WTC11 (cell line): Measurements from ENCODE around the gene SYCE3. TPM values are rescaled to one million over a fixed set of nuclear protein-coding genes. Genes with fewer than 3 reads are reported as not detected.

Source experiments
- ATAC-seq: fragments of 200-7000 bp; cut with Tn5 transposase; 2 replicates; pipeline ENCODE4 v1.10.0; 2021; ENCODE audit warnings: mild to moderate bottlenecking, moderate library complexity
- CTCF ChIA-PET: fragments of 300-600 bp; sonication (Branson Sonifier 250); formaldehyde crosslinking; loops from one replicate; lab custom pipeline; 2021; ENCODE audit warnings: antibody characterized with exemption; lab: Charles Lee
- POLR2A ChIA-PET: fragments of 350-600 bp; sonication (Branson Sonifier 250); formaldehyde crosslinking; loops from one replicate; lab custom pipeline; 2021; ENCODE audit warnings: antibody characterized with exemption; lab: Charles Lee
- DNase-seq: peaks from one replicate; pipeline ENCODE4 v3.0.0; 2021; ENCODE audit warnings: low spot score
- H3K27ac Mint-ChIP-seq: 2 replicates; pipeline ENCODE4 v1.8.0; 2021; ENCODE audit warnings: mixed read lengths
- H3K27me3 Mint-ChIP-seq: 2 replicates; pipeline ENCODE4 v1.8.0; 2021; ENCODE audit warnings: low read depth, mild to moderate bottlenecking, moderate library complexity, mixed read lengths
- H3K36me3 Mint-ChIP-seq: 2 replicates; pipeline ENCODE4 v1.8.0; 2021; ENCODE audit warnings: mixed read lengths
- H3K4me1 Mint-ChIP-seq: 2 replicates; pipeline ENCODE4 v1.8.0; 2022; ENCODE audit warnings: mixed read lengths
- H3K4me3 Mint-ChIP-seq: 2 replicates; pipeline ENCODE4 v1.8.0; 2021; ENCODE audit warnings: mild to moderate bottlenecking, moderate library complexity, mixed read lengths
- H3K9me3 Mint-ChIP-seq: 2 replicates; pipeline ENCODE4 v1.8.0; 2021; ENCODE audit warnings: mixed read lengths
- E2F5 ChIP-seq: sonication (generic); formaldehyde crosslinking; IDR thresholded peaks from 2 replicates; pipeline ENCODE4 v1.8.1; 2022; ENCODE audit warnings: mild to moderate bottlenecking, moderate library complexity, missing genetic modification reagents
- EMX1 ChIP-seq: fragments of 250-450 bp; sonication (Bioruptor Pico); IDR thresholded peaks from 2 replicates; pipeline ENCODE4 v1.8.0; 2021; ENCODE audit warnings: mild to moderate bottlenecking
- FOXJ3 ChIP-seq: sonication (generic); formaldehyde crosslinking; IDR thresholded peaks from 2 replicates; pipeline ENCODE4 v1.9.0; 2021; ENCODE audit warnings: missing genetic modification reagents, mild to moderate bottlenecking, borderline replicate concordance
- MAX ChIP-seq: sonication (generic); formaldehyde crosslinking; IDR thresholded peaks from 2 replicates; pipeline ENCODE4 v1.8.0; 2022; ENCODE audit warnings: mild to moderate bottlenecking, missing genetic modification reagents
- MLX ChIP-seq: sonication (generic); formaldehyde crosslinking; IDR thresholded peaks from 2 replicates; pipeline ENCODE4 v1.8.1; 2023; ENCODE audit warnings: mild to moderate bottlenecking, missing genetic modification reagents, moderate library complexity
- MYBL2 ChIP-seq: sonication (generic); formaldehyde crosslinking; IDR thresholded peaks from 2 replicates; pipeline ENCODE4 v1.8.1; 2023; ENCODE audit warnings: mild to moderate bottlenecking, moderate library complexity, missing genetic modification reagents
- NR1H2 ChIP-seq: sonication (generic); formaldehyde crosslinking; IDR thresholded peaks from 2 replicates; pipeline ENCODE4 v1.9.0; 2021; ENCODE audit warnings: mild to moderate bottlenecking, moderate library complexity, missing genetic modification reagents
- NR2C2 ChIP-seq: sonication (generic); formaldehyde crosslinking; IDR thresholded peaks from 2 replicates; pipeline ENCODE4 v1.8.0; 2022; ENCODE audit warnings: mild to moderate bottlenecking, missing genetic modification reagents
- PRDM15 ChIP-seq: sonication (generic); formaldehyde crosslinking; IDR thresholded peaks from 2 replicates; pipeline ENCODE4 v1.8.0; 2022; ENCODE audit warnings: missing genetic modification reagents
- STAT6 ChIP-seq: sonication (generic); formaldehyde crosslinking; conservative IDR thresholded peaks from 2 replicates; pipeline ENCODE4 v1.8.1; 2023; ENCODE audit warnings: mild to moderate bottlenecking, low read depth, missing genetic modification reagents, moderate library complexity
- TEAD1 ChIP-seq: sonication (generic); formaldehyde crosslinking; IDR thresholded peaks from 2 replicates; pipeline ENCODE4 v1.8.0; 2022; ENCODE audit warnings: mild to moderate bottlenecking, missing genetic modification reagents
- ZBTB43 ChIP-seq: sonication (generic); formaldehyde crosslinking; IDR thresholded peaks from 2 replicates; pipeline ENCODE4 v1.8.1; 2023; ENCODE audit warnings: mild to moderate bottlenecking, missing genetic modification reagents
- ZNF121 ChIP-seq: sonication (generic); formaldehyde crosslinking; IDR thresholded peaks from 2 replicates; pipeline ENCODE4 v1.8.0; 2023; ENCODE audit warnings: missing genetic modification reagents
- ZNF138 ChIP-seq: sonication (generic); formaldehyde crosslinking; conservative IDR thresholded peaks from 2 replicates; pipeline ENCODE4 v1.8.1; 2022; ENCODE audit warnings: mild to moderate bottlenecking, moderate library complexity, missing genetic modification reagents
- ZNF263 ChIP-seq: sonication (generic); formaldehyde crosslinking; IDR thresholded peaks from 2 replicates; pipeline ENCODE4 v1.8.1; 2022; ENCODE audit warnings: low read depth, mild to moderate bottlenecking, moderate library complexity, missing genetic modification reagents
- ZNF416 ChIP-seq: fragments of 250-450 bp; sonication (Bioruptor Pico); IDR thresholded peaks from 2 replicates; pipeline ENCODE4 v1.9.0; 2021; ENCODE audit warnings: mild to moderate bottlenecking, inconsistent platforms
- ZNF423 ChIP-seq: fragments of 250-450 bp; sonication (Bioruptor Pico); IDR thresholded peaks from 2 replicates; pipeline ENCODE4 v2.1.2; 2022; ENCODE audit warnings: mild to moderate bottlenecking, moderate library complexity
- total RNA-seq: library from RNA; stranded (reverse); gene quantifications from 3 replicates; pipeline ENCODE4 v1.2.3, GENCODE V29; 2021

The SYCE3 gene
- total RNA-seq, 1 experiment from 2014 or later = 0.46 TPM

GRCh38 chr22:50528682-50529415, 33.9 kb downstream of the SYCE3 start:
- no peaks in the 10 kb centered on the region for H3K9me3 Mint-ChIP-seq
- CTCF ChIA-PET = interaction anchor here (1.6 to 2.4 kb wide), 2 partner anchors 34 to 171 kb away, joined by 6 to 9 read pairs; partner anchors contain the start of gene SYCE3
- POLR2A ChIA-PET = interaction anchor here (0.5 kb wide), 1 partner anchor 32 kb away, joined by 4 read pairs; no protein-coding TSS in a partner anchor
- DNase-seq (no peak), ATAC-seq (no peak)
- no peaks in the 10 kb centered on the region for H3K36me3 Mint-ChIP-seq
- no peak for TF ChIP-seq ZNF263 (CRISPR knock-in tag)
- no peak for TF ChIP-seq ZNF423 (CRISPR knock-in tag)
- 0 out of 2 replicates have a peak, but pooled peaks have one; percentile 10 for TF ChIP-seq EMX1 (CRISPR knock-in tag)
- no peak for TF ChIP-seq ZNF416 (CRISPR knock-in tag)
- 0 out of 2 replicates have a peak, but pooled peaks have one; percentile 47 for TF ChIP-seq NR2C2 (CRISPR knock-in tag)
- TF ChIP-seq ZNF138 (CRISPR knock-in tag) = no peak
- TF ChIP-seq MAX (CRISPR knock-in tag) = 0 out of 2 replicates have a peak, but pooled peaks have one; percentile 37
- no peak for TF ChIP-seq STAT6
- no peak overlapping the region for H3K4me3 Mint-ChIP-seq
- H3K4me1 Mint-ChIP-seq = peaks cover 18% of the 10 kb centered on the region
- no peak overlapping the region for H3K27ac Mint-ChIP-seq
- H3K27me3 Mint-ChIP-seq = peaks cover 71% of the 10 kb centered on the region

- POLR2A ChIA-PET = interaction anchor here (0.5 to 0.7 kb wide), 3 partner anchors 8 to 44 kb away, joined by 3 to 6 read pairs (median 4); no protein-coding TSS in a partner anchor
- H3K27ac Mint-ChIP-seq = no peak overlapping the region
- H3K27me3 Mint-ChIP-seq = peaks cover 64% of the 10 kb centered on the region
- H3K9me3 Mint-ChIP-seq = no peaks in the 10 kb centered on the region
- TF ChIP-seq MYBL2 (CRISPR knock-in tag) = no peak
- TF ChIP-seq ZNF121 (CRISPR knock-in tag) = peak; percentile 71
- DNase-seq (no peak), ATAC-seq (no peak)
- CTCF ChIA-PET = interaction anchor here (1.3 to 2.4 kb wide), 3 partner anchors 34 to 172 kb away, joined by 3 to 9 read pairs (median 6); partner anchors contain the start of gene SYCE3
- no peaks in the 10 kb centered on the region for H3K36me3 Mint-ChIP-seq
- peaks cover 18% of the 10 kb centered on the region for H3K4me1 Mint-ChIP-seq
- peak overlapping the region; percentile 25 for H3K4me3 Mint-ChIP-seq
Measured at GRCh38 chr22:50527921-50528681, 34.6 kb downstream of the SYCE3 start.

GRCh38 chr22:50526834-50527801, 35.6 kb downstream of the SYCE3 start:
- POLR2A ChIA-PET = interaction anchor here (0.5 to 0.7 kb wide), 2 partner anchors 9 to 43 kb away, joined by 3 to 6 read pairs; no protein-coding TSS in a partner anchor
- Mint-ChIP-seq H3K36me3 (no peaks in the 10 kb centered on the region), H3K4me1 (peaks cover 15% of the 10 kb centered on the region), H3K27me3 (peaks cover 54% of the 10 kb centered on the region), H3K9me3 (no peaks in the 10 kb centered on the region), H3K4me3 (peak overlapping the region; percentile 64), H3K27ac (no peak overlapping the region)
- peak; percentile 71 for DNase-seq
- CTCF ChIA-PET = interaction anchor here (0.6 to 4.3 kb wide), 6 partner anchors 18 to 137 kb away, joined by 3 to 60 read pairs (median 6); partner anchors contain the start of genes LMF2, NCAPH2 and SYCE3
- peak; percentile 43 for ATAC-seq
- TF ChIP-seq ZBTB43 (CRISPR knock-in tag) (no peak), E2F5 (CRISPR knock-in tag) (0 out of 2 replicates have a peak, but pooled peaks have one; percentile 4), FOXJ3 (no peak), NR1H2 (CRISPR knock-in tag) (no peak), ZNF121 (CRISPR knock-in tag) (peak; percentile 80), TEAD1 (CRISPR knock-in tag) (no peak), MLX (CRISPR knock-in tag) (no peak), PRDM15 (CRISPR knock-in tag) (no peak), ZNF423 (CRISPR knock-in tag) (no peak)
